Ovary (tissue), 9 donors: ENCODE results near the gene MOB3B. TPM values are rescaled to one million over a fixed set of nuclear protein-coding genes. Genes with fewer than 3 reads are reported as not detected.
A peak's percentile ranks its signal among the peaks of the same experiment; 100 is the strongest.
"Not testable (repeated sequence)": the region's sequence is repeated elsewhere in the genome, so short reads cannot be mapped to it uniquely, and the experiment has no call there.

ENCODE experiments used
- DNase-seq, 5 donors: peaks; one replicate each; pipeline ENCODE4 v3.0.0-alpha.2; 2019 to 2020
- H3K27ac ChIP-seq, 2 donors: fragments of 200-600 bp; one replicate each; pipeline versions ENCODE4 v1.5.1 to v1.8.0; 2019 to 2022
- H3K27me3 ChIP-seq: fragments of 200-600 bp; one replicate; pipeline ENCODE4 v1.8.0; 2022
- H3K36me3 ChIP-seq: fragments of 200-600 bp; sonication (generic); one replicate; pipeline ENCODE4 v1.5.1; 2019
- H3K4me1 ChIP-seq: one replicate; pipeline ENCODE4 v1.8.1; 2013; ENCODE audit warnings: mild to moderate bottlenecking, moderate library complexity; ENCODE audit not compliant: insufficient read depth
- H3K4me3 ChIP-seq: fragments of 200-600 bp; sonication (generic); one replicate; pipeline ENCODE4 v1.5.1; 2017
- H3K9me3 ChIP-seq, 2 donors: fragments of 200-600 bp in 1 of 2; sonication (generic) in 1 of 2; one replicate each; pipeline versions ENCODE4 v1.5.1 to v1.8.1; 2013 to 2019; ENCODE audit warnings: mild to moderate bottlenecking in 1 of 2, moderate library complexity in 1 of 2
- CTCF ChIP-seq, 3 donors: fragments of 450-650 bp in 2 of 3; fragments of 200-600 bp in 1 of 3; IDR thresholded peaks; one replicate each; pipeline versions ENCODE4 v1.5.1 to v1.8.0; 2016 to 2022; ENCODE audit warnings: antibody characterized with exemption in 3 of 3, mild to moderate bottlenecking in 1 of 3
- EP300 ChIP-seq: sonication (generic); formaldehyde crosslinking; IDR thresholded peaks from one replicate; pipeline ENCODE4 v1.6.1; 2017; ENCODE audit warnings: antibody characterized with exemption
- POLR2A ChIP-seq: fragments of 450-650 bp; IDR thresholded peaks from one replicate; pipeline ENCODE4 v1.6.1; 2017; ENCODE audit warnings: antibody characterized with exemption, mild to moderate bottlenecking, moderate library complexity
- WGBS, 3 donors: extraction: QIAGEN DNeasy Blood & Tissue Kit in 1 of 3; methylation state at CpG; one replicate each; pipeline versions ENCODE4 v1.1.5 to v1.1.7; 2013 to 2017; 5-methylcytosine and 5-hydroxymethylcytosine counted together
- intact Hi-C, 4 donors: fragments of 100-400 bp; cut with DNase I; formaldehyde crosslinking; loops; one replicate each; pipeline versions ENCODE4 v1.11.0 to v1.15.1; 2022 to 2023
- polyA plus RNA-seq, 2 donors: library from polyadenylated mRNA; stranded (reverse); fragments of 200-250 nt in 1 of 2; fragments of 350-450 nt in 1 of 2; fragmentation: Illumina TruSeq in 1 of 2; extraction: RNeasy Lipid Tissue Mini Kit (QIAGEN cat#74804) in 1 of 2; gene quantifications; one replicate each; pipeline ENCODE4 v1.2.3, GENCODE V29; 2013 to 2014
- total RNA-seq, 7 donors: library from RNA; depleted of rRNA in 2 of 7; stranded (reverse); fragments of >200 nt in 2 of 7; fragmentation: NEBNext Ultra II Directional in 3 of 7; extraction: Animal tissue kit (Norgen Biotek cat#: 25700) in 3 of 7; gene quantifications; one replicate each; pipeline versions ENCODE4 v1.1.0 to v1.2.4, GENCODE V29; 2016 to 2023
- donor health status: DM: no; HTN: no; CAD: no; lungs with moderate emphysema.
- donor health status: DM: no; HTN: no; CAD: no.
- donor health status: Bipolar disorder and iron deficiency.
- donor health status: DM: yes; HTN: yes; CAD: no.
- donor health status: DM: no; HTN: no; CAD: no.
- donor health status: DM: yes; HTN: yes; CAD: no.

The MOB3B gene
- total and polyA plus RNA-seq, 9 donors = 16.3 to 68.2 (median 28.1) TPM

DNA sequence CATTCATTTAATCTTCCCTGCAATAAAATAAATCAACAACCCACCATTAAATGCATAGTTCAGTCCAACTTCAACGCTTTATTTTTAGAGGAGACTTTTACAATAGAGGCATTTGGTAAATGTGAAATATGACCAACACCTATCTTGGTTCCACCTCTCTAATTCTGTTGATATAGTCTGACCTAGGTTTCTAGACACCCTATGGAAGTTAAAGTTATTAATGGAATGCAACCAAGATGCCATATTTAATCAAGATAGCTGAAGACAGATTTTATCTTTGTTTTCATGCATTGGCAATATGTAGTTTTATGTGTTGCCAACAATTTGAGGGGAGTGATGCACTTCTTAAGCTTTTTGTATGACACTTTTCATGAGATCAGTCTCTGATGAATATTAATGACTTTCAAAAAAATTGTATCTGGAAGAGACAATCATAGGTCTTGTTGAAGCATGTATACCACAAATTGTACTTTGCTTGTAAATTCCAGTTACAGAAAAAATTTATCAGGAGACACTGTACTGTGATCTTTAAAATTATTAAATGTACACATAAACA is 107.3 kb downstream of the MOB3B start:
- no peaks in the 10 kb centered on the region for H3K27me3 ChIP-seq
- H3K4me3 ChIP-seq = no peak overlapping the region
- no peaks in the 10 kb centered on the region for H3K36me3 ChIP-seq
- DNase-seq = no peak
- H3K4me1 ChIP-seq = peaks cover 12% of the 10 kb centered on the region
- no peaks in the 10 kb centered on the region for H3K9me3 ChIP-seq
- TF ChIP-seq CTCF (IDR thresholded peaks at IDR 0.05) (no peak), EP300 (no peak), POLR2A (no peak)
- intact Hi-C loops = no loop called here
- no peak overlapping the region for H3K27ac ChIP-seq
- WGBS, 3 donors = 0 to 78% (median 76%) methylated on average over 1 of the region's 1 CpG

GRCh38 chr9:27421577-27421976 is 108.0 kb downstream of the MOB3B start:
- Histone ChIP-seq H3K27ac (no peak overlapping the region), H3K9me3 (no peaks in the 10 kb centered on the region), H3K27me3 (no peaks in the 10 kb centered on the region), H3K4me1 (peaks cover 6% of the 10 kb centered on the region), H3K36me3 (no peaks in the 10 kb centered on the region), H3K4me3 (no peak overlapping the region)
- intact Hi-C loops = no loop called here
- TF ChIP-seq POLR2A = no peak
- TF ChIP-seq CTCF (IDR thresholded peaks at IDR 0.05) = no peak
- 90 to 93% (median 91%) methylated on average over 2 of the region's 2 CpGs for WGBS, 3 donors
- DNase-seq = no peak

DNA sequence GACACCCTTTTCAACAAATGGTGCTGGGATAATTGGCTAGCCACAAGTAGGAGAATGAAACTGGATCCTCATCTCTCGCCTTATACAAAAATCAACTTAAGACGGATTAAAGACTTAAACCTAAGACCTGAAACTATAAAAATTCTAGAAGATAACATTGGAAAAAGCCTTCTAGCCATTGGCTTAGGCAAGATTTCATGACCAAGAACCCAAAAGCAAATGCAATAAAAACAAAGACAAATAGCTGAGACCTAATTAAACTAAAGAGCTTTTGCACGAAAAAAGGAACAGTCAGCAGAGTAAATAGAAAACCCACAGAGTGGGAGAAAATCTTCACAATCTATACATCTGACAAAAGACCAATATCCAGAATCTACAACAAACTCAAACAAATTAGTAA is 110.1 kb downstream of the MOB3B start:
- intact Hi-C loops, H3K4me3 ChIP-seq, H3K27ac ChIP-seq, H3K4me1 ChIP-seq, H3K9me3 ChIP-seq, H3K36me3 ChIP-seq, DNase-seq, H3K27me3 ChIP-seq: not testable (repeated sequence)
- 95 to 97% (median 96%) methylated on average over 3 of the region's 3 CpGs for WGBS, 3 donors

GRCh38 chr9:27414220-27414761 is 115.3 kb downstream of the MOB3B start:
- H3K4me1 ChIP-seq = peaks cover 14% of the 10 kb centered on the region
- no peaks in the 10 kb centered on the region for H3K27me3 ChIP-seq
- intact Hi-C loops = no loop called here
- no peaks in the 10 kb centered on the region for H3K36me3 ChIP-seq
- H3K4me3 ChIP-seq = peak overlapping the region; percentile 18
- H3K27ac ChIP-seq = peak overlapping the region in 1 of 2 donors; percentile 81
- DNase-seq = peak in 4 of 5 donors; percentile 36 to 66 (median 59)
- H3K9me3 ChIP-seq = no peaks in the 10 kb centered on the region
- 6 to 15% (median 7%) methylated on average over 4 of the region's 4 CpGs for WGBS, 3 donors
- TF ChIP-seq POLR2A (no peak), EP300 (no peak), CTCF (IDR thresholded peaks at IDR 0.05) (no peak)

- TF ChIP-seq POLR2A (no peak), CTCF (IDR thresholded peaks at IDR 0.05) (no peak), EP300 (no peak)
- Histone ChIP-seq H3K27me3 (no peaks in the 10 kb centered on the region), H3K36me3 (no peaks in the 10 kb centered on the region), H3K9me3 (no peaks in the 10 kb centered on the region), H3K4me3 (peak overlapping the region; percentile 18), H3K27ac (peak overlapping the region in 1 of 2 donors; percentile 81), H3K4me1 (peaks cover 14% of the 10 kb centered on the region)
- intact Hi-C loops = no loop called here
- 4 to 8% (median 7%) methylated on average over 6 of the region's 6 CpGs for WGBS, 3 donors
- no peak for DNase-seq
Measured at GRCh38 chr9:27413511-27414219, 115.9 kb downstream of the MOB3B start.
